ENCODE results near the gene BRSK1.

DNA sequence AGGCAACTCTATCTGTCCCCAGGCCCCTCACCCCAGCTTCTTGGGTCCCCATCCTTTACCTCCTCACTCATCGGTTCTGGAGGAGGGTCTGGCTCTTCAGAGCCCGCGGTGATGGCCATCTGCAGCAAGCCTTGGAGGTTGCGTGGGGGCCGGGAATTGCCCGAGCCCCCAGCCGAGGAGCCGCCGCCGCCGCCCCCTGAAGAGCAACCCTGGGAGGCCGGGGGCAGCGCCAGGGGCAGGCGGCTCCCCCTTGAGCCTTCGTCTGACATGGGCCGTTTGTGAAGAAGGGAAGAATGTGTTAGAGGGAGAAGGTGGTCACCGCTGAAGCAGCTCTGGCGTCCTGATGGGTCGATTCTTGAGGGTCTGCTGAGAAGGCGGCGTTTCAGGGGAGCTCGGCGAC, 4.5 kb upstream of the BRSK1 start:
- TF ChIP-seq, protein P1, sequence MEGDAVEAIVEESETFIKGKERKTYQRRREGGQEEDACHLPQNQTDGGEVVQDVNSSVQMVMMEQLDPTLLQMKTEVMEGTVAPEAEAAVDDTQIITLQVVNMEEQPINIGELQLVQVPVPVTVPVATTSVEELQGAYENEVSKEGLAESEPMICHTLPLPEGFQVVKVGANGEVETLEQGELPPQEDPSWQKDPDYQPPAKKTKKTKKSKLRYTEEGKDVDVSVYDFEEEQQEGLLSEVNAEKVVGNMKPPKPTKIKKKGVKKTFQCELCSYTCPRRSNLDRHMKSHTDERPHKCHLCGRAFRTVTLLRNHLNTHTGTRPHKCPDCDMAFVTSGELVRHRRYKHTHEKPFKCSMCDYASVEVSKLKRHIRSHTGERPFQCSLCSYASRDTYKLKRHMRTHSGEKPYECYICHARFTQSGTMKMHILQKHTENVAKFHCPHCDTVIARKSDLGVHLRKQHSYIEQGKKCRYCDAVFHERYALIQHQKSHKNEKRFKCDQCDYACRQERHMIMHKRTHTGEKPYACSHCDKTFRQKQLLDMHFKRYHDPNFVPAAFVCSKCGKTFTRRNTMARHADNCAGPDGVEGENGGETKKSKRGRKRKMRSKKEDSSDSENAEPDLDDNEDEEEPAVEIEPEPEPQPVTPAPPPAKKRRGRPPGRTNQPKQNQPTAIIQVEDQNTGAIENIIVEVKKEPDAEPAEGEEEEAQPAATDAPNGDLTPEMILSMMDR (conservative IDR thresholded peaks at IDR 0.05) = no peak
- TF ChIP-seq ZFX (IDR thresholded peaks at IDR 0.05) = no peak

Data from C4-2B (cell line).